ENCODE measurements around the gene COL8A2.

The COL8A2 gene

DNA sequence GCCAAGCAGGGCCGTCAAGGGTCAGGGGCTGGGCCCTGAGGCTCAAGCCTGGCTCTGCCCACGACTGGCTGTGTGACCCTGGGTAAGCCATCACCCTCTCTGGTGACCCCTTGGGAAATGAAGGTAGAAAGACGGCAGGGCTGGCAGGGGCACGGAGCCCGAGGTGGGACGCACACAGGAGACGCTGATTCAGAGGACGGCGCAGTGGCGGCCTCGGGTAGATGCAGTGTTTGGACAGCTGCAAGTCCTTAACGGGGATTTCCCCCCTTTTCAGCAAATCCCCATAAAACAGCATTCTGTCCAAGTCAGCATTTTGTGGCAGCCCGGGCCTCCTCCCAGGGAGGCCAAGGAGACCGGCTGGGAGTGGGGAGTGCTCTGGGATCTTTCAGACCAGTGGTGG lies 16.7 kb downstream of the COL8A2 start:
- Histone ChIP-seq H3K4me3 (ENCODE audit: low read depth, low read length) (no peak overlapping the region), H3K9me3 (ENCODE audit: control insufficient read depth, insufficient read depth, low read depth, low read length) (no peaks in the 10 kb centered on the region), H3K9ac (ENCODE audit: low read length) (no peak overlapping the region), H3K27ac (ENCODE audit: low read depth, low read length) (no peak overlapping the region), H3K27me3 (ENCODE audit: control insufficient read depth, insufficient read depth, low read length) (no peaks in the 10 kb centered on the region), H3K36me3 (ENCODE audit: control insufficient read depth, insufficient read depth, low read length) (no peaks in the 10 kb centered on the region), H3K4me1 (ENCODE audit: control insufficient read depth, insufficient read depth, low read length) (0 out of 2 replicates have a peak, but pooled peaks cover 3% of the 10 kb centered on the region)

- no peaks in the 10 kb centered on the region for H3K9me3 ChIP-seq (ENCODE audit: control insufficient read depth, insufficient read depth, low read depth, low read length)
- H3K4me1 ChIP-seq (ENCODE audit: control insufficient read depth, insufficient read depth, low read length), result 0 out of 2 replicates have a peak, but pooled peaks cover 3% of the 10 kb centered on the region
- H3K27me3 ChIP-seq (ENCODE audit: control insufficient read depth, insufficient read depth, low read length), result no peaks in the 10 kb centered on the region
- no peak overlapping the region for H3K27ac ChIP-seq (ENCODE audit: low read depth, low read length)
- no peak overlapping the region for H3K4me3 ChIP-seq (ENCODE audit: low read depth, low read length)
- no peaks in the 10 kb centered on the region for H3K36me3 ChIP-seq (ENCODE audit: control insufficient read depth, insufficient read depth, low read length)
- H3K9ac ChIP-seq (ENCODE audit: low read length), result no peak overlapping the region
Measured at GRCh38 chr1:36107394-36107793, 17.6 kb downstream of the COL8A2 start.

- Histone ChIP-seq H3K27ac (ENCODE audit: low read depth, low read length) (no peak overlapping the region), H3K4me1 (ENCODE audit: control insufficient read depth, insufficient read depth, low read length) (0 out of 2 replicates have a peak, but pooled peaks cover 3% of the 10 kb centered on the region), H3K9me3 (ENCODE audit: control insufficient read depth, insufficient read depth, low read depth, low read length) (no peaks in the 10 kb centered on the region), H3K27me3 (ENCODE audit: control insufficient read depth, insufficient read depth, low read length) (no peaks in the 10 kb centered on the region), H3K36me3 (ENCODE audit: control insufficient read depth, insufficient read depth, low read length) (no peaks in the 10 kb centered on the region), H3K9ac (ENCODE audit: low read length) (no peak overlapping the region), H3K4me3 (ENCODE audit: low read depth, low read length) (no peak overlapping the region)
Measured at GRCh38 chr1:36106269-36106668, 18.8 kb downstream of the COL8A2 start.

DNA sequence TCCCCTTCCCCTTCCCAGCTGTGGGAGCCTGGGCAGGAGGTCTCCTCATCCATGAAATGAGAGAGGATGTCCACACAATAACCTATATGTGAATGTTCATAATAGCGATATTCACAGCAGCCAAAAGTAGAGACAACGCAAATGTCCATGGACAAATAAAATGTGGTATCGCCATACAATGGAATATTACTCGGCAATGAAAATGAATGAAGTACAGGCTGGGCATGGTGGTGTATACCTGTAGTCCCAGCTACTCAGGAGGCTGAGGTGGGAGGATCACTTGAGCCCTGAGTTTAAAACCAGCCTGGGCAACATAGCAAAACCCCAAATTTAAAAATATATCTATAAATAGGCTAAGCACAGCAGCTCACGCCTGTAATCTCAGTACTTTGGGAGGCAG lies 23.5 kb downstream of the COL8A2 start:
- no peak overlapping the region for H3K27ac ChIP-seq (ENCODE audit: low read depth, low read length)

DNA sequence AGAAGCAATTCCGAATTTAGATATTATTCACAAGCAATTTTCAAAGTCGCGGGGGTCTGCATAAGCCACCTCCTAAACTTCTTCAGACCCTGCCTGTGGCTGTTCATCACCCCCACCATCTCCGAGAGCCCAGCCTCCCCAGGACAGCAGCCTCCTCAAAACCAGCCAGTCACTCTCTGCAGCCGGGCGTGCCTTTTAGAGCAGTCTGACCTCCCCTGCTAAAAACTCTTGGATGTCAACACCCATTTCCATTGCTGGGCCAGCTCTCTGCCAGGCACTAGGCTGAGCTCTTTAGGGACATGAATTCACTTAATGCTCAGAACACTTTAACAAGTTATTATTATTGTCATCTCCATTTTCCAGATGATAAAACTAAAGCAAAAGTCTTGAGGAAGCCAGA lies 24.6 kb downstream of the COL8A2 start:
- Histone ChIP-seq H3K27ac (ENCODE audit: low read depth, low read length) (no peak overlapping the region), H3K9me3 (ENCODE audit: control insufficient read depth, insufficient read depth, low read depth, low read length) (no peaks in the 10 kb centered on the region), H3K4me1 (ENCODE audit: control insufficient read depth, insufficient read depth, low read length) (peaks cover 8% of the 10 kb centered on the region), H3K4me3 (ENCODE audit: low read depth, low read length) (no peak overlapping the region), H3K27me3 (ENCODE audit: control insufficient read depth, insufficient read depth, low read length) (no peaks in the 10 kb centered on the region), H3K9ac (ENCODE audit: low read length) (no peak overlapping the region), H3K36me3 (ENCODE audit: control insufficient read depth, insufficient read depth, low read length) (peaks cover 9% of the 10 kb centered on the region)

More for the DNA sequence above, 23.5 kb downstream of the COL8A2 start:
- Histone ChIP-seq H3K9ac (ENCODE audit: low read length) (no peak overlapping the region), H3K4me3 (ENCODE audit: low read depth, low read length) (no peak overlapping the region), H3K36me3 (ENCODE audit: control insufficient read depth, insufficient read depth, low read length) (no peaks in the 10 kb centered on the region), H3K27me3 (ENCODE audit: control insufficient read depth, insufficient read depth, low read length) (no peaks in the 10 kb centered on the region), H3K4me1 (ENCODE audit: control insufficient read depth, insufficient read depth, low read length) (peaks cover 8% of the 10 kb centered on the region), H3K9me3 (ENCODE audit: control insufficient read depth, insufficient read depth, low read depth, low read length) (no peaks in the 10 kb centered on the region)

GRCh38 chr1:36099681-36100341 lies 25.2 kb downstream of the COL8A2 start:
- Histone ChIP-seq H3K4me3 (ENCODE audit: low read depth, low read length) (no peak overlapping the region), H3K36me3 (ENCODE audit: control insufficient read depth, insufficient read depth, low read length) (peaks cover 13% of the 10 kb centered on the region), H3K4me1 (ENCODE audit: control insufficient read depth, insufficient read depth, low read length) (peaks cover 8% of the 10 kb centered on the region), H3K27me3 (ENCODE audit: control insufficient read depth, insufficient read depth, low read length) (no peaks in the 10 kb centered on the region), H3K9ac (ENCODE audit: low read length) (no peak overlapping the region), H3K9me3 (ENCODE audit: control insufficient read depth, insufficient read depth, low read depth, low read length) (no peaks in the 10 kb centered on the region), H3K27ac (ENCODE audit: low read depth, low read length) (no peak overlapping the region)

- Histone ChIP-seq H3K4me1 (ENCODE audit: control insufficient read depth, insufficient read depth, low read length) (peaks cover 8% of the 10 kb centered on the region), H3K9ac (ENCODE audit: low read length) (no peak overlapping the region), H3K36me3 (ENCODE audit: control insufficient read depth, insufficient read depth, low read length) (peaks cover 23% of the 10 kb centered on the region), H3K27ac (ENCODE audit: low read depth, low read length) (no peak overlapping the region), H3K4me3 (ENCODE audit: low read depth, low read length) (no peak overlapping the region), H3K27me3 (ENCODE audit: control insufficient read depth, insufficient read depth, low read length) (no peaks in the 10 kb centered on the region), H3K9me3 (ENCODE audit: control insufficient read depth, insufficient read depth, low read depth, low read length) (no peaks in the 10 kb centered on the region)
Measured at GRCh38 chr1:36098650-36099365, 26.2 kb downstream of the COL8A2 start.

GRCh38 chr1:36097693-36098585 lies 27.1 kb downstream of the COL8A2 start:
- Histone ChIP-seq H3K27me3 (ENCODE audit: control insufficient read depth, insufficient read depth, low read length) (no peaks in the 10 kb centered on the region), H3K9me3 (ENCODE audit: control insufficient read depth, insufficient read depth, low read depth, low read length) (no peaks in the 10 kb centered on the region), H3K27ac (ENCODE audit: low read depth, low read length) (no peak overlapping the region), H3K9ac (ENCODE audit: low read length) (no peak overlapping the region), H3K4me3 (ENCODE audit: low read depth, low read length) (no peak overlapping the region), H3K4me1 (ENCODE audit: control insufficient read depth, insufficient read depth, low read length) (peaks cover 8% of the 10 kb centered on the region), H3K36me3 (ENCODE audit: control insufficient read depth, insufficient read depth, low read length) (peaks cover 32% of the 10 kb centered on the region)

DNA sequence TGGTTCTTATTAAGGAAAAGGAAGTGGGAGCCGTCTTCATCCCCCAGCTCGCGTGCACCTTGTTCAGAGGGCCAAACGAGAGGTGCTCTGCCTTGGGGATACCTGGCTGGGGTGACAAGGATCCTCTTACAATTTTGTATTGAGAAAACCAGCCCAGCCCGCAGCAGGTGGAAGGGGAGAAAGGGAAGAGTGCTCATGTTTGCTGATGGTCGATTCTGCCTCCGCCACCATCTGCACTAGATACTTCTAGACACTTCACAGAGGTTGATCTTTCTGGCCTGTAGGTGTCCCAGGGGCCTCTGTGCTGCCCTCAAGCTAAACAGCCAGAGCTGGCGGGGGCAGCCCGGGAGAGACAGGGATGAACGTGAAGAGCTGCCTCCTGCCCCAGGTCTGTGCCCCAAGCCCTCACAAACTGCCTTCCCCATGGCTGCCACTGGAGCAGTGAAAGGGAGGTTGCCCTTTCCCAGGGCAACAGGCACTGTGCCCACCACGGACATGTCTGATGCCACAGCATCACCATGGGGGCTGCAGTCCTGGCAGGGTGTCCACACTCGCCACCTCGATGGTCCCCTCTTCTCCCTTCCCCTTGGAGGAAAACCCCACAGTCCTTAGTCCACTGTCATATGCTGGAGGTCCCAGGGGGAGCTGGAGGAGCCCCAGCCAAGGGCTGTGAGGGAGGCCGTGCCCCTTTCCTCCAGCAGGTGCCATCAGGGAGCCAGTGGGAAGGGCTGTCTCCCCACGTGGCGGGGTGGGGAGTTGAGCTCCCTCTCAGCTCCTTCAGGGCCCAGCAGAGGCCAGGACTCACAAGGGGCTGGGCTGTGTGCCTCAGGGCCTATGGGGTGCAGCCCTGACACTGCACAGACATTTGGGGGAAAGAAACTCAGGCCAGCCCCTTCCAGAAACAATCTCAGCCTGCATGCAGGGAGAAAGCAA lies 28.3 kb downstream of the COL8A2 start:
- Histone ChIP-seq H3K27me3 (ENCODE audit: control insufficient read depth, insufficient read depth, low read length) (no peaks in the 10 kb centered on the region), H3K9ac (ENCODE audit: low read length) (no peak overlapping the region), H3K4me1 (ENCODE audit: control insufficient read depth, insufficient read depth, low read length) (peaks cover 8% of the 10 kb centered on the region), H3K27ac (ENCODE audit: low read depth, low read length) (no peak overlapping the region), H3K36me3 (ENCODE audit: control insufficient read depth, insufficient read depth, low read length) (peaks cover 43% of the 10 kb centered on the region), H3K4me3 (ENCODE audit: low read depth, low read length) (no peak overlapping the region), H3K9me3 (ENCODE audit: control insufficient read depth, insufficient read depth, low read depth, low read length) (no peaks in the 10 kb centered on the region)

DNA sequence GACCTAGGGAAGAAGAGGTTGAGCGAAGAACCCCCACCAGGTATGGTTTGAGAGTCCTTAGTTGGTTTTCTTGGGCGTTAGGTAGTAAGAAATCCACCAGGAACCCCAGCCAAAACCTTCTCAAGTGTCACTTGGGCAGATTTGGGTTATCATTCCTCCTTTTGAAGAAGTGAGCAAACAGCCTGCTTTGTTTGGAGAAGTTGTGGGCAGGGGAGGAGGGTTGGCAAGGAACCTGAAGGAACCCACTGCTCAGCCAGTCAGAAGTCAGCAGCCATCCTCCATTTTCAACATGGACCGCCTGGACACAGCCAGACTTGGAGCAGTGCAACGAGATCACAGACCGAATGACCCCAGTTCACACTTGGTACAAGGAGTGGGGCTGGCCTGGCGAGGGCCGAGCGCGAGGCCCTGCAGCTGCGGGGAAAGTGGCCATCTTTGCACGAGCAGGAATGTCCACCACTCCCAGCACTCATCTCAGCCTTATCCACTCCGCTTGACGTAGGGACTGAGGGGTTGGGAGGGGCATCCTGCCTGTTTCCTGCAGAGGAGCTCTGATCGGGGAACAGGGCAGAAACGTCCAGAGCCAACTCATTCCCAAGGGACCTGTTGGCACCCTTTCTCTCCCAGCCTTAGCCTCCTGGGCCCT lies 29.1 kb downstream of the COL8A2 start:
- Histone ChIP-seq H3K36me3 (ENCODE audit: control insufficient read depth, insufficient read depth, low read length) (peaks cover 52% of the 10 kb centered on the region), H3K9me3 (ENCODE audit: control insufficient read depth, insufficient read depth, low read depth, low read length) (no peaks in the 10 kb centered on the region), H3K4me3 (ENCODE audit: low read depth, low read length) (no peak overlapping the region)

More for the DNA sequence above, 29.1 kb downstream of the COL8A2 start:
- no peak overlapping the region for H3K9ac ChIP-seq (ENCODE audit: low read length)
- H3K27me3 ChIP-seq (ENCODE audit: control insufficient read depth, insufficient read depth, low read length), result no peaks in the 10 kb centered on the region
- no peak overlapping the region for H3K27ac ChIP-seq (ENCODE audit: low read depth, low read length)
- H3K4me1 ChIP-seq (ENCODE audit: control insufficient read depth, insufficient read depth, low read length), result peaks cover 8% of the 10 kb centered on the region
